Neural cell (in vitro differentiated cells): ENCODE results near the gene HOXC12. TPM values are rescaled to one million over a fixed set of nuclear protein-coding genes. Genes with fewer than 3 reads are reported as not detected.

Source experiments
- H2AFZ ChIP-seq: fragments of 200-600, 300-800 bp; sonication (generic), shearing (Covaris generic); 2 replicates; pipeline ENCODE4 v1.6.0; 2014; ENCODE audit warnings: low read depth, mild to moderate bottlenecking, antibody characterized with exemption, low read length, moderate library complexity
- H3F3A ChIP-seq: fragments of 200-600 bp; shearing (Covaris generic); 2 replicates; pipeline ENCODE4 v1.6.1; 2016; ENCODE audit warnings: mild to moderate bottlenecking, moderate library complexity, mixed read lengths, antibody characterized with exemption, low read length; ENCODE audit not compliant: insufficient read depth, poor library complexity, severe bottlenecking
- H3K27ac ChIP-seq: fragments of 200-600, 300-800 bp; sonication (generic), shearing (Covaris generic); 2 replicates; pipeline ENCODE4 v1.5.1; 2014; ENCODE audit warnings: mild to moderate bottlenecking, low read length, moderate library complexity
- H3K27me3 ChIP-seq: fragments of 300-800, 200-600 bp; sonication (generic), shearing (Covaris generic); 2 replicates; pipeline ENCODE4 v1.6.0; 2014; ENCODE audit warnings: mild to moderate bottlenecking, low read depth, low read length, moderate library complexity; ENCODE audit not compliant: insufficient read depth
- H3K36me3 ChIP-seq: fragments of 300-800, 200-600 bp; sonication (generic), shearing (Covaris generic); 2 replicates; pipeline ENCODE4 v1.5.1; 2014; ENCODE audit warnings: mild to moderate bottlenecking, antibody characterized with exemption, low read length, moderate library complexity; ENCODE audit not compliant: insufficient read depth
- H3K4me2 ChIP-seq: fragments of 300-800, 200-600 bp; sonication (generic), shearing (Covaris generic); 2 replicates; pipeline ENCODE4 v1.6.0; 2014; ENCODE audit warnings: mild to moderate bottlenecking, low read length
- H3K4me3 ChIP-seq: fragments of 300-800, 200-600 bp; sonication (generic), shearing (Covaris generic); 2 replicates; pipeline ENCODE4 v1.5.1; 2014; ENCODE audit warnings: mild to moderate bottlenecking, low read length, moderate library complexity
- H3K79me2 ChIP-seq: fragments of 200-600 bp; shearing (Covaris generic); replicated peaks from 2 replicates; pipeline ENCODE4 v1.6.0; 2014; ENCODE audit warnings: mild to moderate bottlenecking, low read length, moderate library complexity; ENCODE audit not compliant: insufficient read depth
- H3K9ac ChIP-seq: fragments of 300-800, 200-600 bp; sonication (generic), shearing (Covaris generic); 2 replicates; pipeline ENCODE4 v1.6.1; 2016; ENCODE audit warnings: mild to moderate bottlenecking, low read length, mixed read lengths
- H3K9me2 ChIP-seq: fragments of 200-600 bp; shearing (Covaris generic); 2 replicates; pipeline ENCODE4 v1.6.1; 2016; ENCODE audit warnings: mild to moderate bottlenecking, low read length, mixed read lengths; ENCODE audit not compliant: insufficient read depth
- H3K9me3 ChIP-seq: fragments of 200-600, 300-800 bp; sonication (generic), shearing (Covaris generic); 2 replicates; pipeline ENCODE4 v1.6.1; 2016; ENCODE audit warnings: mild to moderate bottlenecking, mixed run types, low read length, moderate library complexity, mixed read lengths
- H4K20me1 ChIP-seq: fragments of 200-600 bp; shearing (Covaris generic); 2 replicates; pipeline ENCODE4 v1.6.1; 2016; ENCODE audit warnings: mild to moderate bottlenecking, mixed run types; ENCODE audit not compliant: insufficient read depth
- CTCF ChIP-seq: fragments of 450-650 bp; IDR thresholded peaks from 2 replicates; pipeline ENCODE4 v1.5.1; 2014; ENCODE audit warnings: antibody characterized with exemption, mild to moderate bottlenecking, moderate library complexity; ENCODE audit not compliant: poor library complexity, severe bottlenecking
- EP300 ChIP-seq: fragments of 450-650 bp; conservative IDR thresholded peaks from 2 replicates; pipeline ENCODE4 v1.6.1; 2014; ENCODE audit warnings: antibody characterized with exemption, mild to moderate bottlenecking, moderate library complexity; ENCODE audit not compliant: poor library complexity, severe bottlenecking
- EZH2 ChIP-seq: fragments of 200-600, 300-800 bp; shearing (Covaris generic), sonication (generic); IDR thresholded peaks from 2 replicates; pipeline ENCODE4 v1.6.1; 2014; ENCODE audit warnings: antibody characterized with exemption, low read length, borderline replicate concordance, mild to moderate bottlenecking; ENCODE audit not compliant: insufficient read depth, poor library complexity, severe bottlenecking
- MXI1 ChIP-seq: fragments of 450-650 bp; conservative IDR thresholded peaks from 2 replicates; pipeline ENCODE4 v1.6.1; 2014; ENCODE audit warnings: antibody characterized with exemption, mild to moderate bottlenecking; ENCODE audit not compliant: poor library complexity, severe bottlenecking
- POLR2AphosphoS5 ChIP-seq: IDR thresholded peaks from 2 replicates; pipeline ENCODE4 v1.6.1; 2012
- RAD21 ChIP-seq: fragments of 450-650 bp; conservative IDR thresholded peaks from 2 replicates; pipeline ENCODE4 v1.6.1; 2014; ENCODE audit warnings: antibody characterized with exemption, mild to moderate bottlenecking, moderate library complexity
- REST ChIP-seq: IDR thresholded peaks from 2 replicates; pipeline ENCODE4 v1.6.1; 2012; ENCODE audit warnings: borderline replicate concordance
- SMC3 ChIP-seq: fragments of 450-650 bp; conservative IDR thresholded peaks from 2 replicates; pipeline ENCODE4 v1.6.1; 2014; ENCODE audit warnings: antibody characterized with exemption, mild to moderate bottlenecking, moderate library complexity; ENCODE audit not compliant: poor library complexity
- TAF1 ChIP-seq: IDR thresholded peaks from 2 replicates; pipeline ENCODE4 v1.6.1; 2012; ENCODE audit warnings: low read depth
- polyA plus RNA-seq: library from polyadenylated mRNA; depleted of rRNA; stranded (reverse); fragments of >200 nt; gene quantifications from 2 replicates; pipeline ENCODE4 v1.2.3, GENCODE V29; 2014

The HOXC12 gene
- polyA plus RNA-seq, 1 donor from 2014 or later, result not detected

GRCh38 chr12:53967421-53967925 is 12.8 kb downstream of the HOXC12 start:
- Histone ChIP-seq H4K20me1 (no peaks in the 10 kb centered on the region), H3K9ac (no peak overlapping the region), H3K4me2 (no peak overlapping the region), H3K27ac (no peak overlapping the region), H3K27me3 (peaks cover 100% of the 10 kb centered on the region), H3K4me3 (no peak overlapping the region), H3F3A (no peaks in the 10 kb centered on the region), H3K79me2 (no peaks in the 10 kb centered on the region), H3K36me3 (no peaks in the 10 kb centered on the region), H3K9me3 (no peaks in the 10 kb centered on the region), H2AFZ (no peak overlapping the region), H3K9me2 (no peaks in the 10 kb centered on the region)
- TF ChIP-seq SMC3 (no peak), POLR2AphosphoS5 (no peak), TAF1 (no peak), CTCF (no peak), EP300 (no peak), RAD21 (no peak), EZH2 (no peak), MXI1 (no peak), REST (no peak)

- no peaks in the 10 kb centered on the region for H3K9me2 ChIP-seq
- H4K20me1 ChIP-seq, result no peaks in the 10 kb centered on the region
- H3K36me3 ChIP-seq, result no peaks in the 10 kb centered on the region
- no peaks in the 10 kb centered on the region for H3F3A ChIP-seq
- no peak overlapping the region for H3K4me2 ChIP-seq
- no peaks in the 10 kb centered on the region for H3K79me2 ChIP-seq
- no peak overlapping the region for H3K9ac ChIP-seq
- TF ChIP-seq EZH2 (no peak), SMC3 (no peak), POLR2AphosphoS5 (no peak), CTCF (no peak), TAF1 (no peak), REST (no peak), EP300 (no peak), MXI1 (no peak)
- H3K4me3 ChIP-seq, result no peak overlapping the region
- no peak overlapping the region for H2AFZ ChIP-seq
- H3K9me3 ChIP-seq, result no peaks in the 10 kb centered on the region
- peaks cover 100% of the 10 kb centered on the region for H3K27me3 ChIP-seq
- no peak overlapping the region for H3K27ac ChIP-seq
Observed at GRCh38 chr12:53968214-53969127, 13.8 kb downstream of the HOXC12 start.
